ENCODE data around the gene SLC6A18. TPM values are rescaled to one million over a fixed set of nuclear protein-coding genes. Genes with fewer than 3 reads are reported as not detected.

SLC6A18 gene
- total RNA-seq, 8 experiments from 2014 or later: 0.14 TPM; not detected in 7

DNA sequence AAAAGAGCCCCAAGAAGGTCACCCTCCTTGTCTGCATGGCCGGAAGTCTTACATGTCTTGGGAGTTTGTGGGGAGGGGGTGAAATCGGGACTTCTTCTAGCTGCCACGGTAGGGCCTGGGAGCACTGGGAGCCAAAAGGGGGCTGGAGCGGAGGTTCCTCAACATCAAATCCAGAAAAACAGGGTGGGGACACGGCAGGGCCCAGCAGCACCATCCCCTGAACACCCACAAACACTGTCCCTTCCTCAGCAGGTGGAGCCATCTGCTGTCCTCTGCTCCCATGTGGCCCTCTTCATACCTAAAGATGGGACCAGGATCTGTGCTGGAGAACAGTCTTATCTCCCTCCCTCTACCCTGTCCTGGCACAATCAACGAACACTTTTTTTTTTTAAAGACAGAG lies 67.0 kb downstream of the SLC6A18 start:
- ATAC-seq (replicated peaks in 6 of 8): no peak
- Histone ChIP-seq H3K4me1 (replicated peaks in 1 of 2) (no peaks in the 10 kb centered on the region), H3K4me3 (no peak overlapping the region), H3K27ac (no peak overlapping the region)
- in situ Hi-C loops (cut with MboI; ENCODE audit: low pct_unique_long_range_greater_than_20kb in 2 of 9, low sequenced_read_pairs in 9 of 9, unreplicated experiment in 9 of 9): no loop called here
- 30 to 86% (median 74%) methylated on average over 3 to 4 of the region's 6 CpGs; no CpG with 5 or more reads in 5 of the 10 experiments for WGBS, 10 experiments

DNA sequence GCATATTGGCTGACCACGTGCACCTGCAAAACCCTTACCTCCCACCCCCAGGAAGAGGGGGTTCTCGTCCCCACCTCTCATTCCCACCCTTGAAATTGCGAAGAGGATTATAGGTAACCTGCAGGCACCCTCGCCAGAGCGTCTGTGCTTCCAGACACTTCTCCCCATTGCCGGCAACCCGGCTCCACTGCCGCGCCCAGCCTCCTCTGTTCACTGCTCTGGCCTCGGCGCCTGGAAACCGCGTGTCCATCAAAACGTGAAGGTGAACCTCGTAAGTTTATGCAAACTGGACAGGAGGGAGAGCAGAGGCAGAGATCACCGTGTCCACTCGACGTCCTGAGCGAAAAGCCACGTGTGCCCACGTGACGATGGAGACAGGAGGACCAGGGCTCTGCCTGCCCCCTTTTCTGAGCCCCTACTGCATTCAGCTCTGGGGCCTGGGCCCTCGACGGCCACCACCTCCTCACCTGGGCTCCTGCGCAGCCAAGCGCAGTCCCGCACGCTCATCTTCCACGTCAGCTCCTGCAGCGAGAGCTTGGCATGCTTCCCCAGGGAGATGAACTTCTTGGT lies 67.8 kb downstream of the SLC6A18 start:
- no peak overlapping the region for H3K4me3 ChIP-seq
- no peak overlapping the region for H3K27ac ChIP-seq
- in situ Hi-C loops (cut with MboI; ENCODE audit: low pct_unique_long_range_greater_than_20kb in 2 of 9, low sequenced_read_pairs in 9 of 9, unreplicated experiment in 9 of 9): no loop called here
- no peaks in the 10 kb centered on the region for H3K4me1 ChIP-seq (replicated peaks in 1 of 2)
- no peak for ATAC-seq (replicated peaks in 6 of 8)
- 37 to 93% (median 89%) methylated on average over 3 to 22 of the region's 30 CpGs; no CpG with 5 or more reads in 4 of the 10 experiments for WGBS, 10 experiments

DNA sequence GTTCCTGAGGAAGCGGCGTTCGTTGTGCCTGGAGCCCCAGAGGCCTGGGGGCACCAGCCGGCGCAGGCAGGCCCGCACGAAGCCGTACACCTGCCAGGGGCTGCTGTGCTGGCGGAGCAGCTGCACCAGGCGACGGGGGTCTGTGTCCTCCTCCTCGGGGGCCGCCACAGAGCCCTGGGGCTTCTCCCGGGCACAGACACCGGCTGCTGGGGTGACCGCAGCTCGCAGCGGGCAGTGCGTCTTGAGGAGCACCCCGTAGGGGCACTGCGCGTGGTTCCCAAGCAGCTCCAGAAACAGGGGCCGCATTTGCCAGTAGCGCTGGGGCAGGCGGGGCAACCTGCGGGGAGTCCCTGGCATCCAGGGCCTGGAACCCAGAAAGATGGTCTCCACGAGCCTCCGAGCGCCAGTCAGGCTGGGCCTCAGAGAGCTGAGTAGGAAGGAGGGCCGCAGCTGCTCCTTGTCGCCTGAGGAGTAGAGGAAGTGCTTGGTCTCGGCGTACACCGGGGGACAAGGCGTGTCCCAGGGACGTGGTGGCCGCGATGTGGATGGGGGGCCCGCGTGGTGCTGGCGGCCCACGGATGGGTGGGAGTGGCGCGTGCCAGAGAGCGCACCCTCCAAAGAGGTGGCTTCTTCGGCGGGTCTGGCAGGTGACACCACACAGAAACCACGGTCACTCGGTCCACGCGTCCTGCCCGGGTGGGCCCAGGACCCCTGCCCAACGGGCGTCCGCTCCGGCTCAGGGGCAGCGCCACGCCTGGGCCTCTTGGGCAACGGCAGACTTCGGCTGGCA lies 68.4 kb downstream of the SLC6A18 start:
- 59 to 100% (median 88%) methylated on average over 3 to 17 of the region's 60 CpGs; no CpG with 5 or more reads in 5 of the 10 experiments for WGBS, 10 experiments
- no peak for ATAC-seq (replicated peaks in 6 of 8)
- H3K4me1 ChIP-seq (replicated peaks in 1 of 2): no peaks in the 10 kb centered on the region
- H3K4me3 ChIP-seq: no peak overlapping the region
- in situ Hi-C loops (cut with MboI; ENCODE audit: low pct_unique_long_range_greater_than_20kb in 2 of 9, low sequenced_read_pairs in 9 of 9, unreplicated experiment in 9 of 9): no loop called here
- H3K27ac ChIP-seq: no peak overlapping the region

DNA sequence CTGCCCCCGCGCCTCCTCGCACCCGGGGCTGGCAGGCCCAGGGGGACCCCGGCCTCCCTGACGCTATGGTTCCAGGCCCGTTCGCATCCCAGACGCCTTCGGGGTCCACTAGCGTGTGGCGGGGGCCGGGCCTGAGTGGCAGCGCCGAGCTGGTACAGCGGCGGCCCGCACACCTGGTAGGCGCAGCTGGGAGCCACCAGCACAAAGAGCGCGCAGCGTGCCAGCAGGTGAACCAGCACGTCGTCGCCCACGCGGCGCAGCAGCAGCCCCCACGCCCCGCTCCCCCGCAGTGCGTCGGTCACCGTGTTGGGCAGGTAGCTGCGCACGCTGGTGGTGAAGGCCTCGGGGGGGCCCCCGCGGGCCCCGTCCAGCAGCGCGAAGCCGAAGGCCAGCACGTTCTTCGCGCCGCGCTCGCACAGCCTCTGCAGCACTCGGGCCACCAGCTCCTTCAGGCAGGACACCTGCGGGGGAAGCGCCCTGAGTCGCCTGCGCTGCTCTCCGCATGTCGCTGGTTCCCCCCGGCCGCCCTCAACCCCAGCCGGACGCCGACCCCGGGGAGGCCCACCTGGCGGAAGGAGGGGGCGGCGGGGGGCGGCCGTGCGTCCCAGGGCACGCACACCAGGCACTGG lies 69.1 kb downstream of the SLC6A18 start:
- peak in 3 of 8 experiments; percentile 6 to 35 (median 24) for ATAC-seq (replicated peaks in 6 of 8)
- WGBS, 10 experiments: 29 to 30% methylated on average over 6 to 10 of the region's 69 CpGs; no CpG with 5 or more reads in 8 of the 10 experiments
- in situ Hi-C loops (cut with MboI; ENCODE audit: low pct_unique_long_range_greater_than_20kb in 2 of 9, low sequenced_read_pairs in 9 of 9, unreplicated experiment in 9 of 9): no loop called here
- H3K4me3 ChIP-seq: peak overlapping the region; percentile 21 to 25 (median 22)
- H3K4me1 ChIP-seq (replicated peaks in 1 of 2): no peaks in the 10 kb centered on the region
- H3K27ac ChIP-seq: no peak overlapping the region

DNA sequence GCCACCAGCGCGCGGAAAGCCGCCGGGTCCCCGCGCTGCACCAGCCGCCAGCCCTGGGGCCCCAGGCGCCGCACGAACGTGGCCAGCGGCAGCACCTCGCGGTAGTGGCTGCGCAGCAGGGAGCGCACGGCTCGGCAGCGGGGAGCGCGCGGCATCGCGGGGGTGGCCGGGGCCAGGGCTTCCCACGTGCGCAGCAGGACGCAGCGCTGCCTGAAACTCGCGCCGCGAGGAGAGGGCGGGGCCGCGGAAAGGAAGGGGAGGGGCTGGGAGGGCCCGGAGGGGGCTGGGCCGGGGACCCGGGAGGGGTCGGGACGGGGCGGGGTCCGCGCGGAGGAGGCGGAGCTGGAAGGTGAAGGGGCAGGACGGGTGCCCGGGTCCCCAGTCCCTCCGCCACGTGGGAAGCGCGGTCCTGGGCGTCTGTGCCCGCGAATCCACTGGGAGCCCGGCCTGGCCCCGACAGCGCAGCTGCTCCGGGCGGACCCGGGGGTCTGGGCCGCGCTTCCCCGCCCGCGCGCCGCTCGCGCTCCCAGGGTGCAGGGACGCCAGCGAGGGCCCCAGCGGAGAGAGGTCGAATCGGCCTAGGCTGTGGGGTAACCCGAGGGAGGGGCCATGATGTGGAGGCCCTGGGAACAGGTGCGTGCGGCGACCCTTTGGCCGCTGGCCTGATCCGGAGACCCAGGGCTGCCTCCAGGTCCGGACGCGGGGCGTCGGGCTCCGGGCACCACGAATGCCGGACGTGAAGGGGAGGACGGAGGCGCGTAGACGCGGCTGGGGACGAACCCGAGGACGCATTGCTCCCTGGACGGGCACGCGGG lies 69.9 kb downstream of the SLC6A18 start, which contains the start of gene TERT:
TSS of gene TERT (minus strand) at position 234 of the 815 bp plus-strand sequence. CDS start at position 155, 79 bp downstream.
- Histone ChIP-seq H3K27ac (no peak within 1 kb of the TSS), H3K4me3 (peak within 1 kb of the TSS; percentile 21 to 25 (median 22)), H3K4me1 (replicated peaks in 1 of 2) (no peaks in the 10 kb centered on the region)
- in situ Hi-C loops (cut with MboI; ENCODE audit: low pct_unique_long_range_greater_than_20kb in 2 of 9, low sequenced_read_pairs in 9 of 9, unreplicated experiment in 9 of 9): no loop called here
- WGBS, 10 experiments: 10% methylated on average over 8 of the region's 102 CpGs; no CpG with 5 or more reads in 9 of the 10 experiments
- peak in 6 of 8 experiments; percentile 50 to 87 (median 74) for ATAC-seq (replicated peaks in 6 of 8)

DNA sequence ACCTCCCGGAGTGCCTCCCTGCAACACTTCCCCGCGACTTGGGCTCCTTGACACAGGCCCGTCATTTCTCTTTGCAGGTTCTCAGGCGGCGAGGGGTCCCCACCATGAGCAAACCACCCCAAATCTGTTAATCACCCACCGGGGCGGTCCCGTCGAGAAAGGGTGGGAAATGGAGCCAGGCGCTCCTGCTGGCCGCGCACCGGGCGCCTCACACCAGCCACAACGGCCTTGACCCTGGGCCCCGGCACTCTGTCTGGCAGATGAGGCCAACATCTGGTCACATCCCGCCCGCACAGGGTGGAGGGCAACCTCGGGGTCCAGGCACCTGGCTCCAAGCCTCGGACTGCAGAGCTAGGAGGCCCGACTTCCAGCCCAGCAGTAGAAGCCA lies 70.5 kb downstream of the SLC6A18 start:
- WGBS, 10 experiments: 48 to 71% (median 64%) methylated on average over 5 to 13 of the region's 22 CpGs; no CpG with 5 or more reads in 7 of the 10 experiments
- H3K4me1 ChIP-seq (replicated peaks in 1 of 2): no peaks in the 10 kb centered on the region
- no peak overlapping the region for H3K4me3 ChIP-seq
- ATAC-seq (replicated peaks in 6 of 8): no peak
- in situ Hi-C loops (cut with MboI; ENCODE audit: low pct_unique_long_range_greater_than_20kb in 2 of 9, low sequenced_read_pairs in 9 of 9, unreplicated experiment in 9 of 9): no loop called here
- no peak overlapping the region for H3K27ac ChIP-seq

Other genes starting within 250 kb of the SLC6A18 start
- 10 to 100 TPM in 1 of 8 experiments, 1 to 10 TPM in 4, under 1 TPM in 2, not detected in 1; 0.41 to 19.2 (median 6.8) TPM for gene NKD2, start 216.6 kb upstream of the SLC6A18 start, total RNA-seq
- 10 to 100 TPM in 3 of 8 experiments, 1 to 10 TPM in 5; 2.0 to 14.4 (median 6.7) TPM for gene SLC12A7, start 113.3 kb upstream of the SLC6A18 start, total RNA-seq
- under 1 TPM in 5 of 8 experiments, not detected in 3; 0.04 to 0.24 (median 0.10) TPM for gene SLC6A19, start 23.8 kb upstream of the SLC6A18 start, total RNA-seq
- gene TERT, start 69.7 kb downstream of the SLC6A18 start, total RNA-seq: 1 to 10 TPM in 2 of 8 experiments, under 1 TPM in 5, not detected in 1; 0.05 to 6.3 (median 0.38) TPM
- 100 to 1,000 TPM in 2 of 8 experiments, 10 to 100 TPM in 6; 42.4 to 132 (median 77.7) TPM for gene CLPTM1L, start 119.7 kb downstream of the SLC6A18 start, total RNA-seq
- gene SLC6A3, start 220.1 kb downstream of the SLC6A18 start, total RNA-seq: 1 to 10 TPM in 2 of 8 experiments, under 1 TPM in 4, not detected in 2; 0.05 to 1.7 (median 0.52) TPM